Testis (tissue), 2 donors: Measurements from ENCODE around the gene LRIG1.

Source experiments
- CTCF ChIP-seq, 3 experiments: fragments of 450-650 bp in 2 of 3; fragments of 200-600 bp in 1 of 3; sonication (generic) in 1 of 3; IDR thresholded peaks; one replicate each; pipeline ENCODE4 v1.5.1; 2016 to 2019; ENCODE audit warnings: antibody characterized with exemption in 3 of 3, mild to moderate bottlenecking in 2 of 3, moderate library complexity in 1 of 3
- POLR2A ChIP-seq: fragments of 450-650 bp; IDR thresholded peaks from one replicate; pipeline ENCODE4 v1.6.1; 2017; ENCODE audit warnings: antibody characterized with exemption, mild to moderate bottlenecking, moderate library complexity

DNA sequence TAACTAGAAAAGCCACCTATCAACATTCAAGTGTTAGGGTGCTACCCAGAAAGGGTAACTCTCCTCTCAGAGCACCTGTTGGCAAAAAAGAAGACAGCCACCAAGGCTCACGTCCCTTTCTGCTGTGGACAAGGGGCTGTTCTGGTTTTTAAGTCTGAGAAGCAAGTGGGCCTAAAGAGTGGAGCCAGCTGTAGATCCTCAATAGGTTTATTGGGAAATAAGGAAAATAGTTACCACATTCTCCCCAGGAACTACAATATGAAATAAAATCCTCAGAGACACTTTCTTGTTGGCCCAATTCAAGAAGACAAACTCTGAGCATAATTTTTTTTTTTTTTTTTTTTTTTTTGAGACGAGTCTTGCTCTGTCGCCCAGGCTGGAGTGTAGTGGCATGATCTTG lies 35.8 kb downstream of the LRIG1 start:
- no peak for TF ChIP-seq CTCF (IDR thresholded peaks at IDR 0.05)
- no peak for TF ChIP-seq POLR2A
